Nephron (organoid): ENCODE data around the gene PKHD1.

Experiments used
- H3K27ac Mint-ChIP-seq, 3 experiments: 2 replicates each; pipeline ENCODE4 v1.8.0; 2020; ENCODE audit warnings: mixed read lengths in 3 of 3, mild to moderate bottlenecking in 2 of 3, moderate library complexity in 1 of 3
- H3K27me3 Mint-ChIP-seq: 2 replicates; pipeline ENCODE4 v1.8.0; 2021; ENCODE audit warnings: low read depth, mild to moderate bottlenecking, moderate library complexity, mixed read lengths
- H3K36me3 Mint-ChIP-seq: 2 replicates; pipeline ENCODE4 v1.8.0; 2020; ENCODE audit warnings: low read depth, mixed read lengths
- H3K4me1 Mint-ChIP-seq: 2 replicates; pipeline ENCODE4 v1.8.0; 2020; ENCODE audit warnings: mixed read lengths
- H3K4me3 Mint-ChIP-seq, 3 experiments: 2 replicates each; pipeline ENCODE4 v1.8.0; 2020; ENCODE audit warnings: mild to moderate bottlenecking in 3 of 3, mixed read lengths in 3 of 3, moderate library complexity in 2 of 3
- H3K9me3 Mint-ChIP-seq: 2 replicates; pipeline ENCODE4 v1.8.0; 2020; ENCODE audit warnings: mixed read lengths
- CTCF ChIP-seq, 3 experiments: fragments of 200-600 bp; sonication (generic); IDR thresholded peaks; one replicate each; pipeline ENCODE4 v1.5.0; 2021; ENCODE audit warnings: antibody characterized with exemption in 3 of 3; ENCODE audit not compliant: unreplicated experiment in 3 of 3

Gene PKHD1

GRCh38 chr6:51777618-51778017, 309.8 kb downstream of the PKHD1 start:
- Mint-ChIP-seq H3K9me3 (no peaks in the 10 kb centered on the region), H3K4me1 (no peaks in the 10 kb centered on the region), H3K36me3 (no peaks in the 10 kb centered on the region), H3K27me3 (no peaks in the 10 kb centered on the region), H3K27ac (no peak overlapping the region), H3K4me3 (no peak overlapping the region)
- TF ChIP-seq CTCF (IDR thresholded peaks at IDR 0.05; ENCODE audit: unreplicated experiment in 3 of 3): no peak

GRCh38 chr6:51775942-51776860, 311.2 kb downstream of the PKHD1 start:
- no peaks in the 10 kb centered on the region for H3K4me1 Mint-ChIP-seq
- H3K4me3 Mint-ChIP-seq: no peak overlapping the region
- TF ChIP-seq CTCF (IDR thresholded peaks at IDR 0.05; ENCODE audit: unreplicated experiment in 3 of 3): no peak
- no peaks in the 10 kb centered on the region for H3K27me3 Mint-ChIP-seq
- H3K36me3 Mint-ChIP-seq: no peaks in the 10 kb centered on the region
- no peak overlapping the region for H3K27ac Mint-ChIP-seq
- H3K9me3 Mint-ChIP-seq: no peaks in the 10 kb centered on the region

- H3K36me3 Mint-ChIP-seq: peaks cover 15% of the 10 kb centered on the region
- TF ChIP-seq CTCF (IDR thresholded peaks at IDR 0.05; ENCODE audit: unreplicated experiment in 3 of 3): no peak
- H3K4me3 Mint-ChIP-seq: no peak overlapping the region
- no peaks in the 10 kb centered on the region for H3K27me3 Mint-ChIP-seq
- no peak overlapping the region for H3K27ac Mint-ChIP-seq
- H3K4me1 Mint-ChIP-seq: no peaks in the 10 kb centered on the region
- peaks cover 15% of the 10 kb centered on the region for H3K9me3 Mint-ChIP-seq
These were observed 319.3 kb downstream of the PKHD1 start for GRCh38 chr6:51768087-51768486.

- Mint-ChIP-seq H3K4me3 (no peak overlapping the region), H3K27me3 (no peaks in the 10 kb centered on the region), H3K4me1 (no peaks in the 10 kb centered on the region), H3K36me3 (peaks cover 19% of the 10 kb centered on the region), H3K27ac (no peak overlapping the region), H3K9me3 (peaks cover 15% of the 10 kb centered on the region)
- TF ChIP-seq CTCF (IDR thresholded peaks at IDR 0.05; ENCODE audit: unreplicated experiment in 3 of 3): no peak
These were observed 322.2 kb downstream of the PKHD1 start for GRCh38 chr6:51765230-51765629.

- Mint-ChIP-seq H3K4me1 (no peaks in the 10 kb centered on the region), H3K27ac (no peak overlapping the region), H3K27me3 (no peaks in the 10 kb centered on the region), H3K36me3 (no peaks in the 10 kb centered on the region), H3K9me3 (no peaks in the 10 kb centered on the region), H3K4me3 (no peak overlapping the region)
- TF ChIP-seq CTCF (IDR thresholded peaks at IDR 0.05; ENCODE audit: unreplicated experiment in 3 of 3): peak in 2 of 3 experiments; percentile 21 to 50
These were observed 333.8 kb downstream of the PKHD1 start for GRCh38 chr6:51753635-51754034.

GRCh38 chr6:51743999-51744398, 343.4 kb downstream of the PKHD1 start:
- Mint-ChIP-seq H3K4me3 (no peak overlapping the region), H3K27me3 (no peaks in the 10 kb centered on the region), H3K4me1 (no peaks in the 10 kb centered on the region), H3K9me3 (no peaks in the 10 kb centered on the region), H3K36me3 (peaks cover 9% of the 10 kb centered on the region), H3K27ac (no peak overlapping the region)
- no peak for TF ChIP-seq CTCF (IDR thresholded peaks at IDR 0.05; ENCODE audit: unreplicated experiment in 3 of 3)
